GM12878 (cell line): ENCODE measurements around the gene LIMCH1. TPM values are rescaled to one million over a fixed set of nuclear protein-coding genes. Genes with fewer than 3 reads are reported as not detected.

Experiments
- KAT2A ChIP-seq: conservative IDR thresholded peaks from 2 replicates; pipeline ENCODE4 v1.6.1; 2011; ENCODE audit warnings: low read depth, low read length; ENCODE audit not compliant: control insufficient read depth
- NR2C2 ChIP-seq: IDR thresholded peaks from 2 replicates; pipeline ENCODE4 v1.6.1; 2011; ENCODE audit warnings: borderline replicate concordance, low read depth; ENCODE audit not compliant: control insufficient read depth, insufficient read length
- RFX5 ChIP-seq: IDR thresholded peaks from 2 replicates; pipeline ENCODE4 v1.6.1; 2011; ENCODE audit warnings: low read depth, low read length, improper control_type of control experiment
- ZNF207 ChIP-seq: fragments of 450-650 bp; IDR thresholded peaks from 2 replicates; pipeline ENCODE4 v1.6.1; 2014; ENCODE audit warnings: antibody characterized with exemption, mild to moderate bottlenecking, borderline replicate concordance
- polyA plus RNA-seq, 11 experiments: library from polyadenylated mRNA; depleted of rRNA in 4 of 11; unstranded in 6 of 11; stranded (reverse) in 5 of 11; fragments of >200 nt; fragmentation: Nextera tagmentation in 4 of 11; fragmentation: Illumina TruSeq in 1 of 11; extraction: Ambion mirVana in 4 of 11; extraction: Trizol in 1 of 11; gene quantifications; 1 replicate in 1 of 11; 2 replicates in 10 of 11; pipeline versions ENCODE4 v1.2.1 to v1.2.3, GENCODE V29; 2011 to 2016; ENCODE audit warnings: inconsistent platforms in 2 of 11, missing spikeins in 2 of 11, low read depth in 1 of 11
- total RNA-seq, 4 experiments: library from RNA; depleted of rRNA in 3 of 4; stranded (reverse); fragments of >200 nt in 3 of 4; fragmentation: Illumina TruSeq in 1 of 4; extraction: Trizol in 1 of 4; gene quantifications; 2 replicates each; pipeline versions ENCODE4 v1.2.1 to v1.2.3, GENCODE V29; 2013 to 2021
- TF ChIP-seq, protein P1 (sequence below): fragments of 450-650 bp; IDR thresholded peaks from 2 replicates; pipeline ENCODE4 v1.6.1; 2017; ENCODE audit warnings: mild to moderate bottlenecking
- TF ChIP-seq, protein P2 (sequence below): fragments of 450-650 bp; IDR thresholded peaks from 2 replicates; pipeline ENCODE4 v1.6.1; 2017; ENCODE audit warnings: borderline replicate concordance
- TF ChIP-seq, protein P3 (sequence below): IDR thresholded peaks from 2 replicates; pipeline ENCODE4 v1.6.1; 2012; ENCODE audit warnings: mild to moderate bottlenecking, low read depth, low read length
- TF ChIP-seq, protein P4 (sequence below): fragments of 150-350 bp; IDR thresholded peaks from 2 replicates; pipeline ENCODE4 v1.6.1; 2014; ENCODE audit warnings: mild to moderate bottlenecking, low read depth, low read length

Gene LIMCH1
- total and polyA plus RNA-seq, 10 of the 15 experiments (the other 5 are each of a cell fraction or from before 2014, with no cell fraction given), result 0.07 to 0.15 TPM; not detected in 8

DNA sequence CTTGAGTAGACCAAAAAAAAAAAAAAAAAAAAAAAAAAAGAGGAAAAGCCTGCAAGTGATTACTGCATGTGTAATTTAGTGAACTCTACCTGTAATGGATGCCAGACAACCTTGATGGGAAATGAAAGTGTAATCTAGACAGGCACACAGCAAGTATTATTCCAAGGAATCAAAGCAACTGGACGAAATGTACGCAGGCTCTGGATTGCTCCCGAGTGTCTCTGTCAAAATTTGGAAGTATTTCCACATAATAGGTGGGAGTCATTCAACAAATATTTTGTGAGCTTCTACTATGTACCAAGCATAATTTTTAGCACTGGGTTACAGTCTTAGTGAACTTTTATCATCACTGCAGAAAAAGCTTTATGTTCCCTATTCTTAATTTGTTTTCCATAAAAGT, 64.2 kb downstream of the LIMCH1 start (continued):
- TF ChIP-seq, protein P1, sequence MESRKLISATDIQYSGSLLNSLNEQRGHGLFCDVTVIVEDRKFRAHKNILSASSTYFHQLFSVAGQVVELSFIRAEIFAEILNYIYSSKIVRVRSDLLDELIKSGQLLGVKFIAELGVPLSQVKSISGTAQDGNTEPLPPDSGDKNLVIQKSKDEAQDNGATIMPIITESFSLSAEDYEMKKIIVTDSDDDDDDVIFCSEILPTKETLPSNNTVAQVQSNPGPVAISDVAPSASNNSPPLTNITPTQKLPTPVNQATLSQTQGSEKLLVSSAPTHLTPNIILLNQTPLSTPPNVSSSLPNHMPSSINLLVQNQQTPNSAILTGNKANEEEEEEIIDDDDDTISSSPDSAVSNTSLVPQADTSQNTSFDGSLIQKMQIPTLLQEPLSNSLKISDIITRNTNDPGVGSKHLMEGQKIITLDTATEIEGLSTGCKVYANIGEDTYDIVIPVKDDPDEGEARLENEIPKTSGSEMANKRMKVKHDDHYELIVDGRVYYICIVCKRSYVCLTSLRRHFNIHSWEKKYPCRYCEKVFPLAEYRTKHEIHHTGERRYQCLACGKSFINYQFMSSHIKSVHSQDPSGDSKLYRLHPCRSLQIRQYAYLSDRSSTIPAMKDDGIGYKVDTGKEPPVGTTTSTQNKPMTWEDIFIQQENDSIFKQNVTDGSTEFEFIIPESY, result no peak
- TF ChIP-seq KAT2A (no peak), RFX5 (no peak), ZNF207 (no peak), NR2C2 (no peak)
- TF ChIP-seq, protein P2, sequence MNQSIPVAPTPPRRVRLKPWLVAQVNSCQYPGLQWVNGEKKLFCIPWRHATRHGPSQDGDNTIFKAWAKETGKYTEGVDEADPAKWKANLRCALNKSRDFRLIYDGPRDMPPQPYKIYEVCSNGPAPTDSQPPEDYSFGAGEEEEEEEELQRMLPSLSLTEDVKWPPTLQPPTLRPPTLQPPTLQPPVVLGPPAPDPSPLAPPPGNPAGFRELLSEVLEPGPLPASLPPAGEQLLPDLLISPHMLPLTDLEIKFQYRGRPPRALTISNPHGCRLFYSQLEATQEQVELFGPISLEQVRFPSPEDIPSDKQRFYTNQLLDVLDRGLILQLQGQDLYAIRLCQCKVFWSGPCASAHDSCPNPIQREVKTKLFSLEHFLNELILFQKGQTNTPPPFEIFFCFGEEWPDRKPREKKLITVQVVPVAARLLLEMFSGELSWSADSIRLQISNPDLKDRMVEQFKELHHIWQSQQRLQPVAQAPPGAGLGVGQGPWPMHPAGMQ, result no peak
- TF ChIP-seq, protein P3, sequence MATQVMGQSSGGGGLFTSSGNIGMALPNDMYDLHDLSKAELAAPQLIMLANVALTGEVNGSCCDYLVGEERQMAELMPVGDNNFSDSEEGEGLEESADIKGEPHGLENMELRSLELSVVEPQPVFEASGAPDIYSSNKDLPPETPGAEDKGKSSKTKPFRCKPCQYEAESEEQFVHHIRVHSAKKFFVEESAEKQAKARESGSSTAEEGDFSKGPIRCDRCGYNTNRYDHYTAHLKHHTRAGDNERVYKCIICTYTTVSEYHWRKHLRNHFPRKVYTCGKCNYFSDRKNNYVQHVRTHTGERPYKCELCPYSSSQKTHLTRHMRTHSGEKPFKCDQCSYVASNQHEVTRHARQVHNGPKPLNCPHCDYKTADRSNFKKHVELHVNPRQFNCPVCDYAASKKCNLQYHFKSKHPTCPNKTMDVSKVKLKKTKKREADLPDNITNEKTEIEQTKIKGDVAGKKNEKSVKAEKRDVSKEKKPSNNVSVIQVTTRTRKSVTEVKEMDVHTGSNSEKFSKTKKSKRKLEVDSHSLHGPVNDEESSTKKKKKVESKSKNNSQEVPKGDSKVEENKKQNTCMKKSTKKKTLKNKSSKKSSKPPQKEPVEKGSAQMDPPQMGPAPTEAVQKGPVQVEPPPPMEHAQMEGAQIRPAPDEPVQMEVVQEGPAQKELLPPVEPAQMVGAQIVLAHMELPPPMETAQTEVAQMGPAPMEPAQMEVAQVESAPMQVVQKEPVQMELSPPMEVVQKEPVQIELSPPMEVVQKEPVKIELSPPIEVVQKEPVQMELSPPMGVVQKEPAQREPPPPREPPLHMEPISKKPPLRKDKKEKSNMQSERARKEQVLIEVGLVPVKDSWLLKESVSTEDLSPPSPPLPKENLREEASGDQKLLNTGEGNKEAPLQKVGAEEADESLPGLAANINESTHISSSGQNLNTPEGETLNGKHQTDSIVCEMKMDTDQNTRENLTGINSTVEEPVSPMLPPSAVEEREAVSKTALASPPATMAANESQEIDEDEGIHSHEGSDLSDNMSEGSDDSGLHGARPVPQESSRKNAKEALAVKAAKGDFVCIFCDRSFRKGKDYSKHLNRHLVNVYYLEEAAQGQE, result no peak
- TF ChIP-seq, protein P4, sequence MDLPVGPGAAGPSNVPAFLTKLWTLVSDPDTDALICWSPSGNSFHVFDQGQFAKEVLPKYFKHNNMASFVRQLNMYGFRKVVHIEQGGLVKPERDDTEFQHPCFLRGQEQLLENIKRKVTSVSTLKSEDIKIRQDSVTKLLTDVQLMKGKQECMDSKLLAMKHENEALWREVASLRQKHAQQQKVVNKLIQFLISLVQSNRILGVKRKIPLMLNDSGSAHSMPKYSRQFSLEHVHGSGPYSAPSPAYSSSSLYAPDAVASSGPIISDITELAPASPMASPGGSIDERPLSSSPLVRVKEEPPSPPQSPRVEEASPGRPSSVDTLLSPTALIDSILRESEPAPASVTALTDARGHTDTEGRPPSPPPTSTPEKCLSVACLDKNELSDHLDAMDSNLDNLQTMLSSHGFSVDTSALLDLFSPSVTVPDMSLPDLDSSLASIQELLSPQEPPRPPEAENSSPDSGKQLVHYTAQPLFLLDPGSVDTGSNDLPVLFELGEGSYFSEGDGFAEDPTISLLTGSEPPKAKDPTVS, result no peak
